Neural cell (in vitro differentiated cells): Measurements from ENCODE around the gene GALK2.

ENCODE experiments used
- CTCF ChIP-seq: fragments of 450-650 bp; IDR thresholded peaks from 2 replicates; pipeline ENCODE4 v1.5.1; 2014; ENCODE audit warnings: antibody characterized with exemption, mild to moderate bottlenecking, moderate library complexity; ENCODE audit not compliant: poor library complexity, severe bottlenecking
- RAD21 ChIP-seq: fragments of 450-650 bp; conservative IDR thresholded peaks from 2 replicates; pipeline ENCODE4 v1.6.1; 2014; ENCODE audit warnings: antibody characterized with exemption, mild to moderate bottlenecking, moderate library complexity

GRCh38 chr15:49331442-49331841, 161.4 kb downstream of the GALK2 start:
- TF ChIP-seq RAD21: no peak
- no peak for TF ChIP-seq CTCF
